Measurements from ENCODE around the gene WDR59. TPM values are rescaled to one million over a fixed set of nuclear protein-coding genes. Genes with fewer than 3 reads are reported as not detected.
"Not testable (repeated sequence)": the region's sequence is repeated elsewhere in the genome, so short reads cannot be mapped to it uniquely, and the experiment has no call there.

The WDR59 gene
- total RNA-seq, 1 donor: 14.8 TPM

DNA sequence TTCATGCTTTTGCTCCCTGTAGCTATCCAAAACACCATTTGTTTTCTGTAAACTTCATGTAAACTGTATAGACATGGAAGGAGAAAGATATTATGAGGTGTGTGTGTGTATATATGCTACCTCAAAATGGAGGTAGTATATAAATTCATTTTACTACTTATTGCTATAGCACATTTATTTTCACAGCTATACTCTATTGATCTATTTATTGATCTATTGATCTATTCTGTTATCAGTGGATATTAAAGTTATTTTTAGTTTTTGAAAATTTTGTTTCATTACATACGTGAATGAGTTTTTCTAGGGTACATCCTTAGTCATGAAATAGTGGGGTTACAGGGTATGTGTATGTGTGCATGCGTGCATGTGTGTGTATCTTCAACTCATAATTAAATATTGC lies 29.4 kb upstream of the WDR59 start:
- DNase-seq (ENCODE audit: insufficient read length, low spot score, missing footprints): no peak
- no peak overlapping the region for H3K4me3 ChIP-seq (ENCODE audit: insufficient read depth, low read length)
- no peak overlapping the region for H3K27ac ChIP-seq (ENCODE audit: low read depth, low read length)
- TF ChIP-seq, protein P1, sequence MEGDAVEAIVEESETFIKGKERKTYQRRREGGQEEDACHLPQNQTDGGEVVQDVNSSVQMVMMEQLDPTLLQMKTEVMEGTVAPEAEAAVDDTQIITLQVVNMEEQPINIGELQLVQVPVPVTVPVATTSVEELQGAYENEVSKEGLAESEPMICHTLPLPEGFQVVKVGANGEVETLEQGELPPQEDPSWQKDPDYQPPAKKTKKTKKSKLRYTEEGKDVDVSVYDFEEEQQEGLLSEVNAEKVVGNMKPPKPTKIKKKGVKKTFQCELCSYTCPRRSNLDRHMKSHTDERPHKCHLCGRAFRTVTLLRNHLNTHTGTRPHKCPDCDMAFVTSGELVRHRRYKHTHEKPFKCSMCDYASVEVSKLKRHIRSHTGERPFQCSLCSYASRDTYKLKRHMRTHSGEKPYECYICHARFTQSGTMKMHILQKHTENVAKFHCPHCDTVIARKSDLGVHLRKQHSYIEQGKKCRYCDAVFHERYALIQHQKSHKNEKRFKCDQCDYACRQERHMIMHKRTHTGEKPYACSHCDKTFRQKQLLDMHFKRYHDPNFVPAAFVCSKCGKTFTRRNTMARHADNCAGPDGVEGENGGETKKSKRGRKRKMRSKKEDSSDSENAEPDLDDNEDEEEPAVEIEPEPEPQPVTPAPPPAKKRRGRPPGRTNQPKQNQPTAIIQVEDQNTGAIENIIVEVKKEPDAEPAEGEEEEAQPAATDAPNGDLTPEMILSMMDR (IDR thresholded peaks at IDR 0.05; ENCODE audit: extremely low read depth, low read depth, low read length): no peak
- H3K4me1 ChIP-seq (ENCODE audit: insufficient read depth, low read length): peaks cover 30% of the 10 kb centered on the region
- H3K79me2 ChIP-seq (ENCODE audit: insufficient read depth, low read length): peaks cover 65% of the 10 kb centered on the region
- peaks cover under 1% of the 10 kb centered on the region for H4K20me1 ChIP-seq (ENCODE audit: insufficient read depth, low read length)
- H2AFZ ChIP-seq (ENCODE audit: low read length): no peak overlapping the region
- H3K36me3 ChIP-seq (ENCODE audit: insufficient read depth, low read length): no peaks in the 10 kb centered on the region
- H3K27me3 ChIP-seq (ENCODE audit: insufficient read depth, low read length): no peaks in the 10 kb centered on the region
- no peaks in the 10 kb centered on the region for H3K9me3 ChIP-seq (ENCODE audit: low read depth, low read length)
- H3K4me2 ChIP-seq (ENCODE audit: insufficient read depth, low read length): no peak overlapping the region

DNA sequence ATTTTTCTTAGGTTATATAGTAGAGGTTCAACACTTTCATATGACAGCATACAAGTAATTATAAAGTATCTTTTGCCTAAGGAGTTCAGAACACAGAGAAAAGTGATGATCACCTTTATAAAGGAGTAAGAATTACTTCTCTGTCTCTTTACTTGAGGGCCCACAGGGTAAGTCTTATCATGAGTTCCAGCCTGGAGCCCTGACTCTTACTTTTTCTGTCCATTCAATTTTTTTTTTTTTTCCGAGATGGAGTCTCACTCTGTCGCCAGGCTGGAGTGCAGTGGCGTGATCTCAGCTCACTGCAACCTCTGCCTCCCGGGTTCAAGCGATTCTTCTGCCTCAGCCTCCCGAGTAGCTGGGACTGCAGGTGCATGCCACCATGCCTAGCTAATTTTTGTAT lies 28.2 kb upstream of the WDR59 start:
- Histone ChIP-seq H3K27ac (ENCODE audit: low read depth, low read length) (peak overlapping the region; percentile 81), H3K4me1 (ENCODE audit: insufficient read depth, low read length) (peaks cover 25% of the 10 kb centered on the region), H3K79me2 (ENCODE audit: insufficient read depth, low read length) (peaks cover 75% of the 10 kb centered on the region)
- H4K20me1 ChIP-seq (ENCODE audit: insufficient read depth, low read length); H3K9me3 ChIP-seq (ENCODE audit: low read depth, low read length); H2AFZ ChIP-seq (ENCODE audit: low read length); H3K27me3 ChIP-seq (ENCODE audit: insufficient read depth, low read length); H3K4me2 ChIP-seq (ENCODE audit: insufficient read depth, low read length); DNase-seq (ENCODE audit: insufficient read length, low spot score, missing footprints); H3K36me3 ChIP-seq (ENCODE audit: insufficient read depth, low read length); H3K4me3 ChIP-seq (ENCODE audit: insufficient read depth, low read length): not testable (repeated sequence)

DNA sequence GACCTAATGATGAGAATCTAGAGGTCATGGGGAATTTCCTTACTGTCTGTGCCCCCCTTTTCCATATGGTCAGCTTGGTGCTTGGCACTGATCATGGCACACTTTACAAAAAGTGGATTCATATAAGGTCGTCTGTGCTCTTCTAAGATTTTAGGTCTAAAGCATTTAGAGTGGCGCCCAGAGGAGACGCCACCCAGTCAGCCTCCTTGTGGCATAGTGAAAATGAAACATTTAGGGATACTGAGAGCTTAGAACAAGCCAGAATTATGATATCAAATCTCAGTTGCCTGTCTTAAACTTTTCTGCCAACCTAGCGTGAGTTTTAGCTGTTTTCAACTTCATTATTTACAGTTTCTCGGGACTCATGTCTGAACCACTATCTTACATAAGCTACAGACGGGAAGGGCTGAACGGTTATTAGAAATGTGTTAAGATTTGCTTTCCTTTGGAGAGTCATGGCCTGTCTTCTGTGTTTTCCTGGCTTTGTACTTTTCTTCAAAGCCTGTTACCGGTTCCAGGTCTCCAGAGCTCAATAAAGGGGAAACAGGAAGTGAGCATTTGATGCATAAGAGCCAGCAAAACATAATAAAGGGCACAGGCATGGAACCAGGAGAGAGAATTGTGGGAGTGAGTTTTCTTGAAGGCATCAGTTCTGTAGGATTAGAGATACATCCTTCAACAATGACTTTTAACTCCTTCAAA lies 27.6 kb upstream of the WDR59 start:
- H3K4me3 ChIP-seq (ENCODE audit: insufficient read depth, low read length): no peak overlapping the region

DNA sequence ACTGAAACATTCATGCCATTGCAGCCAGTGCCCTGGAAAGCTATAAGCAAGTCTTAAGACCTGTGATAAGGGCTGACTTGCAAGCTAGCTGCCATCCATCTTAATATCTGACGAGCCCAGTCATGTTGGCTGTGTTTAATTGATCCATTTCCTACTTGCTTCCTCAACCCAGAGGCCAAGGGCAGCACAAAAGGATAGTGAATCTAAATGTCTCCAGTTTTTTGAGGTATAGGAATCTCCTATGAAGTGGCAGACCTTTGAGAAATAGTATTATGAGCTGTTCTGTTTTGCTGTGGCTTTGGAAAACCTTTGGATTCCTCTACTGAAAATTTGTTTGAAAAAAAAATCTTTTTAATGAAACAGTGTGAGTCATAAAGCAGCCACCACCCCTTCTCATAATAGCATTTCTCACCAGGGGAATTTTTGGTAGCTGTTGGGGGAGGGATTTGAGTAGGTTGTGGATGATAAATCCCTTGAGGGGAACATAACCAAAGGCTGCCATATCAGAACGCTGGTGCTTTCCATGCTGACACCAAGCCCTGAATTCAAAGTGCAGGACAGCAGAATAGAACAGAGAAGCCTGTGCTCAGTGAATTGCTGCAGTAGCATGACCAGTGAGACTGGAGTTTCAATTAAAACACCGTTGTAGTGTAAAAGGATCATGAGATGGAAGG lies 26.8 kb upstream of the WDR59 start:
- Histone ChIP-seq H3K36me3 (ENCODE audit: insufficient read depth, low read length) (no peaks in the 10 kb centered on the region), H3K4me3 (ENCODE audit: insufficient read depth, low read length) (no peak overlapping the region), H3K27me3 (ENCODE audit: insufficient read depth, low read length) (no peaks in the 10 kb centered on the region), H3K9me3 (ENCODE audit: low read depth, low read length) (no peaks in the 10 kb centered on the region), H2AFZ (ENCODE audit: low read length) (no peak overlapping the region), H3K79me2 (ENCODE audit: insufficient read depth, low read length) (peaks cover 76% of the 10 kb centered on the region), H3K4me1 (ENCODE audit: insufficient read depth, low read length) (peaks cover 25% of the 10 kb centered on the region), H3K4me2 (ENCODE audit: insufficient read depth, low read length) (peak overlapping the region; percentile 69), H4K20me1 (ENCODE audit: insufficient read depth, low read length) (peaks cover 7% of the 10 kb centered on the region), H3K27ac (ENCODE audit: low read depth, low read length) (peak overlapping the region; percentile 81)
- TF ChIP-seq, protein P1 (IDR thresholded peaks at IDR 0.05; ENCODE audit: extremely low read depth, low read depth, low read length): no peak
- peak; percentile 86 for DNase-seq (ENCODE audit: insufficient read length, low spot score, missing footprints)

More for the DNA sequence above, 27.6 kb upstream of the WDR59 start:
- Histone ChIP-seq H3K27me3 (ENCODE audit: insufficient read depth, low read length) (no peaks in the 10 kb centered on the region), H3K4me2 (ENCODE audit: insufficient read depth, low read length) (peak overlapping the region; percentile 69), H3K27ac (ENCODE audit: low read depth, low read length) (peak overlapping the region; percentile 81), H2AFZ (ENCODE audit: low read length) (peak overlapping the region; percentile 32), H3K4me1 (ENCODE audit: insufficient read depth, low read length) (peaks cover 25% of the 10 kb centered on the region), H3K79me2 (ENCODE audit: insufficient read depth, low read length) (peaks cover 74% of the 10 kb centered on the region), H3K36me3 (ENCODE audit: insufficient read depth, low read length) (no peaks in the 10 kb centered on the region), H4K20me1 (ENCODE audit: insufficient read depth, low read length) (peaks cover 6% of the 10 kb centered on the region), H3K9me3 (ENCODE audit: low read depth, low read length) (no peaks in the 10 kb centered on the region)
- TF ChIP-seq, protein P1 (IDR thresholded peaks at IDR 0.05; ENCODE audit: extremely low read depth, low read depth, low read length): no peak
- DNase-seq (ENCODE audit: insufficient read length, low spot score, missing footprints): no peak
